Loucy (cell line): ENCODE data around the gene WNT4.

Source experiments
- EZH2phosphoT487 ChIP-seq: fragments of 200-600 bp; IDR thresholded peaks from 2 replicates; pipeline ENCODE4 v1.6.1; 2018; ENCODE audit warnings: antibody characterized with exemption, mild to moderate bottlenecking, moderate library complexity, borderline replicate concordance
- TF ChIP-seq, protein P1 (sequence below): fragments of 200-600 bp; sonication (generic); conservative IDR thresholded peaks from 2 replicates; pipeline ENCODE4 v1.5.1; 2014; ENCODE audit warnings: mild to moderate bottlenecking, antibody characterized with exemption, low read length

DNA sequence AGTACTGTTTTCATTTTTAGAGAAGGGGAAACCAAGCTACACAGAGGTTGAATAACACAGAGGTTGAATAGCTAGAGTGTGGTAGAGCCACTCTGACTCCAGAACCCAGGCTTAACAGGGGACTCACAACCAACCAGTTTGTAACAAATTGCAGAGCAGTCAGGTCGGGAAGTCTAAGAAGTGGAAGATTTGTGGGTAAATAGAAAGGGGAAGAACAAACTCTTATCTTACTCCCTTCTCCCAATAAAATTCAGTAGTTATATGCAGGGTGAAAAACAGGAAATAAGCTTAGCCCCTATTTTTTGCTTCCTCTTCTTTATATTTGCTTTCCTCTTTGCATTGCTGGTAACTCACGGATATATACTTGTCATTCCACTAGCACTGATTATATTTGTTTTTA lies 67.2 kb downstream of the WNT4 start:
- TF ChIP-seq, protein P1, sequence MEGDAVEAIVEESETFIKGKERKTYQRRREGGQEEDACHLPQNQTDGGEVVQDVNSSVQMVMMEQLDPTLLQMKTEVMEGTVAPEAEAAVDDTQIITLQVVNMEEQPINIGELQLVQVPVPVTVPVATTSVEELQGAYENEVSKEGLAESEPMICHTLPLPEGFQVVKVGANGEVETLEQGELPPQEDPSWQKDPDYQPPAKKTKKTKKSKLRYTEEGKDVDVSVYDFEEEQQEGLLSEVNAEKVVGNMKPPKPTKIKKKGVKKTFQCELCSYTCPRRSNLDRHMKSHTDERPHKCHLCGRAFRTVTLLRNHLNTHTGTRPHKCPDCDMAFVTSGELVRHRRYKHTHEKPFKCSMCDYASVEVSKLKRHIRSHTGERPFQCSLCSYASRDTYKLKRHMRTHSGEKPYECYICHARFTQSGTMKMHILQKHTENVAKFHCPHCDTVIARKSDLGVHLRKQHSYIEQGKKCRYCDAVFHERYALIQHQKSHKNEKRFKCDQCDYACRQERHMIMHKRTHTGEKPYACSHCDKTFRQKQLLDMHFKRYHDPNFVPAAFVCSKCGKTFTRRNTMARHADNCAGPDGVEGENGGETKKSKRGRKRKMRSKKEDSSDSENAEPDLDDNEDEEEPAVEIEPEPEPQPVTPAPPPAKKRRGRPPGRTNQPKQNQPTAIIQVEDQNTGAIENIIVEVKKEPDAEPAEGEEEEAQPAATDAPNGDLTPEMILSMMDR: no peak
- no peak for TF ChIP-seq EZH2phosphoT487
